ENCODE data around the gene FXYD1.

The FXYD1 gene

DNA sequence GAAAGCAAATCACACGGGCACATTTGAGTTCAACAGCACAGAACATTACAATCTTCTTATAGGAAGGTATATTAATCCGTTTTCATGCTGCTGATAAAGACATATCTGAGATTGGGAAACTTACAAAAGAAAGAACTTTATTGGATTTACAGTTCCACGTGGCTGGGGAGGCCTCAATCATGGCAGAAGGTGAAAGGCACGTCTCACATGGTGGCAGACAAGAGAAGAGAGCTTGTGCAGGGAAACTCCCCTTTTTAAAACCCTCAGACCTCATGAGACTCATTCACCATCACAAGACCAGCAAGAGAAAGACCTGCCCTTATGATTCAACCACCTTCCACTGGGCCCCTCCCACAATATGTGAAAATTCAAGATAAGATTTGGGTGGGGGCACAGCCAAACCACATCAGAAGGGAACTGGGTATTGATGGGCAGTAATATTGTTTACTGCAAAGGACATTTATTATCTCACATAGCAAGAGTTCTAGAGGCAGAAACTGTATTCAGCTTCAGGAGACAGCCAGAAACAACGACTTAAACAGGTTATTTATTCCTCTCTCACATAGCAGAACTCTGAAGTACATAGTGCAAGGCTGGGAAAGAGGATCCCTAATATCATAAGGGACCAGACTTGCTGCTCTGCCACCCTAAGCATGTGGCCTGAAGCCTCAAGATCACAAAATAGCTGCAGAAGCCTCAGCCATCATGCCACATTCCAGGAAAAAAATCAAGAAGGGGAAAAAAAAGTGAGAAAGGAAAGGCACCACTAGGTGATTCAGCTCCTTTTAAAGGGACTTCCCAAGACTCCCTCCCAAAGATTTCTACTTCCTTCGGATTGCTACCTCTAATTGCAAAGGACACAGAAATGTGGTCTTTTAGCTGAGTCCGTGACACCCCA lies 39.0 kb downstream of the FXYD1 start:
- Histone ChIP-seq H4K20me1 (ENCODE audit: insufficient read depth, low read length) (no peaks in the 10 kb centered on the region), H3K4me2 (ENCODE audit: low read length) (no peak overlapping the region), H3K36me3 (replicated peaks; ENCODE audit: low read depth, low read length) (peaks cover 4% of the 10 kb centered on the region), H3K4me1 (ENCODE audit: low read length) (no peaks in the 10 kb centered on the region), H2AFZ (ENCODE audit: low read depth, low read length) (no peak overlapping the region), H3K27me3 (ENCODE audit: low read depth, low read length) (peaks cover 4% of the 10 kb centered on the region; the same call in 1 of the 2 replicates), H3K9ac (ENCODE audit: low read length) (no peak overlapping the region), H3K4me3 (ENCODE audit: low read length) (no peak overlapping the region), H3K27ac (ENCODE audit: low read length) (no peak overlapping the region), H3K79me2 (ENCODE audit: low read length) (no peaks in the 10 kb centered on the region), H3K9me3 (ENCODE audit: insufficient read depth, low read length) (no peaks in the 10 kb centered on the region)
- TF ChIP-seq EZH2phosphoT487 (IDR thresholded peaks at IDR 0.05; ENCODE audit: low read depth) = no peak
- TF ChIP-seq, protein P1, sequence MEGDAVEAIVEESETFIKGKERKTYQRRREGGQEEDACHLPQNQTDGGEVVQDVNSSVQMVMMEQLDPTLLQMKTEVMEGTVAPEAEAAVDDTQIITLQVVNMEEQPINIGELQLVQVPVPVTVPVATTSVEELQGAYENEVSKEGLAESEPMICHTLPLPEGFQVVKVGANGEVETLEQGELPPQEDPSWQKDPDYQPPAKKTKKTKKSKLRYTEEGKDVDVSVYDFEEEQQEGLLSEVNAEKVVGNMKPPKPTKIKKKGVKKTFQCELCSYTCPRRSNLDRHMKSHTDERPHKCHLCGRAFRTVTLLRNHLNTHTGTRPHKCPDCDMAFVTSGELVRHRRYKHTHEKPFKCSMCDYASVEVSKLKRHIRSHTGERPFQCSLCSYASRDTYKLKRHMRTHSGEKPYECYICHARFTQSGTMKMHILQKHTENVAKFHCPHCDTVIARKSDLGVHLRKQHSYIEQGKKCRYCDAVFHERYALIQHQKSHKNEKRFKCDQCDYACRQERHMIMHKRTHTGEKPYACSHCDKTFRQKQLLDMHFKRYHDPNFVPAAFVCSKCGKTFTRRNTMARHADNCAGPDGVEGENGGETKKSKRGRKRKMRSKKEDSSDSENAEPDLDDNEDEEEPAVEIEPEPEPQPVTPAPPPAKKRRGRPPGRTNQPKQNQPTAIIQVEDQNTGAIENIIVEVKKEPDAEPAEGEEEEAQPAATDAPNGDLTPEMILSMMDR (IDR thresholded peaks at IDR 0.05; ENCODE audit: low read depth, low read length) = no peak

DNA sequence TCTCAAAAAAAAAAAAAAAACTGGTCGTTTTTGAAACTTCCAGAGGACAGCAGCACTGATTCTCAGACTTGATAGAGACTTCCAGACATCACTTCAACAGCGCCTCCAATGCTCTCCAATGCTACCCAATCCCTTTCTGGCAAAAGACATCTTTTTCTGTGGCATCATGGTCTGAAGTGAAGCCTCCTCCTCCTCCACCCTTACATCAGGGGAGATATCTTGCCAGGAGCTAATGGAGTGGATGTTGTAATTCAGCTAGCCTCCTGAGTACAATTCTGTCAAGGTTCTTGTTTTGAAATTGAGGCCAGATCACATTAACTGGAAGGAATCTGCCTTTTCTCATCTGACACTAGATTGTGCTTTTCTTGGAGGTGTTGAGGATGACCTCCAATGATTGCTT lies 40.1 kb downstream of the FXYD1 start:
- Histone ChIP-seq H3K4me3 (ENCODE audit: low read length) (no peak overlapping the region), H3K9me3 (ENCODE audit: insufficient read depth, low read length) (no peaks in the 10 kb centered on the region), H3K4me2 (ENCODE audit: low read length) (no peak overlapping the region), H2AFZ (ENCODE audit: low read depth, low read length) (no peak overlapping the region), H3K36me3 (replicated peaks; ENCODE audit: low read depth, low read length) (peaks cover 4% of the 10 kb centered on the region), H3K79me2 (ENCODE audit: low read length) (no peaks in the 10 kb centered on the region), H3K9ac (ENCODE audit: low read length) (no peak overlapping the region), H3K27me3 (ENCODE audit: low read depth, low read length) (peaks cover 4% of the 10 kb centered on the region; the same call in 1 of the 2 replicates), H4K20me1 (ENCODE audit: insufficient read depth, low read length) (no peaks in the 10 kb centered on the region), H3K4me1 (ENCODE audit: low read length) (no peaks in the 10 kb centered on the region), H3K27ac (ENCODE audit: low read length) (no peak overlapping the region)
- TF ChIP-seq EZH2phosphoT487 (IDR thresholded peaks at IDR 0.05; ENCODE audit: low read depth) = no peak
- TF ChIP-seq, protein P1 (IDR thresholded peaks at IDR 0.05; ENCODE audit: low read depth, low read length) = no peak

DNA sequence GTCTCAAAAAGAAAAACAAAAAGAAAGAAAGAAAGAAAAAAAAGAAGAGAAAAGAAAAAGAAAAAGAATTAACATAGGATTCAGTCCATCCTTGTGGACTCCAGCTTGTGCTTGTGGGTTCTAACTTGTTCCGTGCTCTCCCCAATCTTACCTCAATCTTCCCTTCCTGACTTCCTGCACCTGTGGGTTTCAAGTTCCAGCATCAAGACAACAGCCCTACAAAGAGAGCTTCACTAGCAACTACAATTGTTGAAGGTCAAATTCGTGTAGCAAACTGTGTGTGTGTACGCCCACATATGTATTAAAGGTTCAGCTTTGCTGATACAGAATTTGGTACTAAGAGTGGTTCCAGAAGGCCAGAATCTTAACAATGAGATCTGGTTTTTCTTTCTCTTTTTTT lies 41.2 kb downstream of the FXYD1 start:
- Histone ChIP-seq H3K27ac (ENCODE audit: low read length) (no peak overlapping the region), H3K79me2 (ENCODE audit: low read length) (no peaks in the 10 kb centered on the region), H3K9ac (ENCODE audit: low read length) (no peak overlapping the region), H3K36me3 (replicated peaks; ENCODE audit: low read depth, low read length) (peaks cover 4% of the 10 kb centered on the region), H3K27me3 (ENCODE audit: low read depth, low read length) (peaks cover 4% of the 10 kb centered on the region; the same call in 1 of the 2 replicates), H2AFZ (ENCODE audit: low read depth, low read length) (no peak overlapping the region), H3K4me3 (ENCODE audit: low read length) (no peak overlapping the region), H3K4me2 (ENCODE audit: low read length) (no peak overlapping the region), H3K9me3 (ENCODE audit: insufficient read depth, low read length) (no peaks in the 10 kb centered on the region), H3K4me1 (ENCODE audit: low read length) (no peaks in the 10 kb centered on the region), H4K20me1 (ENCODE audit: insufficient read depth, low read length) (no peaks in the 10 kb centered on the region)
- TF ChIP-seq, protein P1 (IDR thresholded peaks at IDR 0.05; ENCODE audit: low read depth, low read length) = no peak
- no peak for TF ChIP-seq EZH2phosphoT487 (IDR thresholded peaks at IDR 0.05; ENCODE audit: low read depth)

DNA sequence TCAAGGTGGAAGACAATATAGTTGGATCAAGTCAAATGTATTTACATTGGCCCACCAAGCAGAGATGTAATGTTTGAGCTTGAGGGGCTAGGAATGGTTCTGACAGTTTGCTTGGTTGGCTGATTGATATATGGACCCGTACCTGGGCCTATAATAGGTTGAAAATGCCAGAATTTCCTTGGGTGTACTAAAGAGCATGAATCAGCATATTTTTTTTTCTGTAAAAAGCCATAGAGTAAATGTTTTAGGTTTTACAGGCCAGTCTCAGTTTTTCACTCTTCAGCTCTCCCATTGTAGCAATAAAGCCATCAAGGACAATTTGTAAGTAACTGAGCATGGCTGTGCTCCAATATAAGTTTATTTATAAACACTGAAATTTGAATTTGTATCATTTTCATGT lies 42.8 kb downstream of the FXYD1 start:
- Histone ChIP-seq H3K36me3 (replicated peaks; ENCODE audit: low read depth, low read length) (peaks cover 4% of the 10 kb centered on the region), H3K4me1 (ENCODE audit: low read length) (no peaks in the 10 kb centered on the region), H3K79me2 (ENCODE audit: low read length) (no peaks in the 10 kb centered on the region), H2AFZ (ENCODE audit: low read depth, low read length) (no peak overlapping the region), H3K27ac (ENCODE audit: low read length) (no peak overlapping the region), H3K9me3 (ENCODE audit: insufficient read depth, low read length) (no peaks in the 10 kb centered on the region), H3K27me3 (ENCODE audit: low read depth, low read length) (peaks cover 4% of the 10 kb centered on the region; the same call in 1 of the 2 replicates), H3K4me3 (ENCODE audit: low read length) (no peak overlapping the region), H3K4me2 (ENCODE audit: low read length) (no peak overlapping the region), H3K9ac (ENCODE audit: low read length) (no peak overlapping the region), H4K20me1 (ENCODE audit: insufficient read depth, low read length) (no peaks in the 10 kb centered on the region)
- TF ChIP-seq, protein P1 (IDR thresholded peaks at IDR 0.05; ENCODE audit: low read depth, low read length) = no peak
- TF ChIP-seq EZH2phosphoT487 (IDR thresholded peaks at IDR 0.05; ENCODE audit: low read depth) = no peak

Data from OCI-LY3 (cell line).